K562 (cell line): ENCODE data around the gene GMIP. TPM values are rescaled to one million over a fixed set of nuclear protein-coding genes. Genes with fewer than 3 reads are reported as not detected.

ENCODE experiments used
- CCAR2 ChIP-seq: fragments of 200-400 bp; formaldehyde crosslinking; IDR thresholded peaks from 2 replicates; pipeline ENCODE4 v1.6.1; 2017; ENCODE audit warnings: mild to moderate bottlenecking, low read depth, low read length
- CREB1 ChIP-seq, 2 experiments: sonication (generic) in 1 of 2; formaldehyde crosslinking in 1 of 2; IDR thresholded peaks; 2 replicates each; pipeline versions ENCODE4 v1.6.1 to v1.8.0; 2012 to 2022; ENCODE audit warnings: inconsistent platforms in 1 of 2, mild to moderate bottlenecking in 1 of 2, missing genetic modification reagents in 1 of 2, moderate library complexity in 1 of 2
- POLR2AphosphoS5 ChIP-seq: IDR thresholded peaks from 2 replicates; pipeline ENCODE4 v1.6.1; 2011; ENCODE audit warnings: mild to moderate bottlenecking, low read depth, low read length, moderate library complexity; ENCODE audit not compliant: control insufficient read depth, insufficient read depth
- SMARCB1 ChIP-seq: IDR thresholded peaks from 2 replicates; pipeline ENCODE4 v1.6.1; 2011; ENCODE audit warnings: improper control_type of control experiment, low read depth; ENCODE audit not compliant: insufficient read length
- SP1 ChIP-seq: sonication (generic); formaldehyde crosslinking; IDR thresholded peaks from 2 replicates; pipeline ENCODE4 v1.8.1; 2022; ENCODE audit warnings: mild to moderate bottlenecking, missing genetic modification reagents
- TARDBP ChIP-seq: fragments of 450-650 bp; IDR thresholded peaks from 2 replicates; pipeline ENCODE4 v1.6.1; 2016
- ZFP30 ChIP-seq: fragments of 250-450 bp; sonication (Bioruptor Pico); IDR thresholded peaks from 2 replicates; pipeline ENCODE4 v1.8.0; 2022; ENCODE audit warnings: moderate library complexity, mild to moderate bottlenecking, inconsistent platforms, borderline replicate concordance
- ZNF444 ChIP-seq: fragments of 250-450 bp; sonication (Bioruptor Pico); IDR thresholded peaks from 2 replicates; pipeline ENCODE4 v1.4.0; 2020; ENCODE audit warnings: mild to moderate bottlenecking, moderate library complexity
- polyA plus RNA-seq, 8 experiments: library from polyadenylated mRNA; depleted of rRNA in 4 of 8; stranded (reverse) in 5 of 8; unstranded in 3 of 8; fragments of >200 nt; fragmentation: Nextera tagmentation in 2 of 8; fragmentation: Illumina TruSeq in 1 of 8; extraction: Ambion mirVana in 2 of 8; extraction: Trizol in 1 of 8; gene quantifications; 2 replicates each; pipeline versions ENCODE4 v1.2.1 to v1.2.3, GENCODE V29; 2011 to 2014; ENCODE audit warnings: inconsistent platforms in 1 of 8, missing spikeins in 1 of 8
- total RNA-seq, 7 experiments: library from RNA; depleted of rRNA in 6 of 7; stranded (reverse); fragments of >200 nt in 6 of 7; fragmentation: Illumina TruSeq in 2 of 7; extraction: Trizol in 2 of 7; gene quantifications; 2 replicates each; pipeline versions ENCODE4 v1.2.1 to v1.2.3, GENCODE V29; 2011 to 2021; ENCODE audit warnings: low replicate concordance in 1 of 7
- TF ChIP-seq, protein P1 (sequence below): sonication (generic); formaldehyde crosslinking; IDR thresholded peaks from 2 replicates; pipeline ENCODE4 v1.8.1; 2023; ENCODE audit warnings: mild to moderate bottlenecking, missing genetic modification reagents
- TF ChIP-seq, protein P2 (sequence below): fragments of 450-650 bp; formaldehyde crosslinking; conservative IDR thresholded peaks from 2 replicates; pipeline ENCODE4 v1.4.0; 2022; ENCODE audit warnings: mild to moderate bottlenecking, missing genetic modification characterization
- TF ChIP-seq, protein P3 (sequence below): fragments of 450-650 bp; IDR thresholded peaks from 2 replicates; pipeline ENCODE4 v1.6.1; 2018; ENCODE audit not compliant: partially characterized antibody
- TF ChIP-seq, protein P4 (sequence below): fragments of 200-800 bp; sonication (Bioruptor generic); IDR thresholded peaks from 2 replicates; pipeline ENCODE4 v1.6.1; 2017; ENCODE audit warnings: missing genetic modification characterization, missing compliant biosample characterization
- TF ChIP-seq, protein P5 (sequence below): fragments of 250-450 bp; sonication (Bioruptor Pico); IDR thresholded peaks from 2 replicates; pipeline ENCODE4 v1.8.0; 2021; ENCODE audit warnings: borderline replicate concordance, mild to moderate bottlenecking, moderate library complexity; ENCODE audit not compliant: poor library complexity, severe bottlenecking

The GMIP gene
- total and polyA plus RNA-seq, 9 of the 15 experiments (the other 6 are each of a cell fraction or from before 2014, with no cell fraction given), result 0.14 to 15.8 (median 3.2) TPM

DNA sequence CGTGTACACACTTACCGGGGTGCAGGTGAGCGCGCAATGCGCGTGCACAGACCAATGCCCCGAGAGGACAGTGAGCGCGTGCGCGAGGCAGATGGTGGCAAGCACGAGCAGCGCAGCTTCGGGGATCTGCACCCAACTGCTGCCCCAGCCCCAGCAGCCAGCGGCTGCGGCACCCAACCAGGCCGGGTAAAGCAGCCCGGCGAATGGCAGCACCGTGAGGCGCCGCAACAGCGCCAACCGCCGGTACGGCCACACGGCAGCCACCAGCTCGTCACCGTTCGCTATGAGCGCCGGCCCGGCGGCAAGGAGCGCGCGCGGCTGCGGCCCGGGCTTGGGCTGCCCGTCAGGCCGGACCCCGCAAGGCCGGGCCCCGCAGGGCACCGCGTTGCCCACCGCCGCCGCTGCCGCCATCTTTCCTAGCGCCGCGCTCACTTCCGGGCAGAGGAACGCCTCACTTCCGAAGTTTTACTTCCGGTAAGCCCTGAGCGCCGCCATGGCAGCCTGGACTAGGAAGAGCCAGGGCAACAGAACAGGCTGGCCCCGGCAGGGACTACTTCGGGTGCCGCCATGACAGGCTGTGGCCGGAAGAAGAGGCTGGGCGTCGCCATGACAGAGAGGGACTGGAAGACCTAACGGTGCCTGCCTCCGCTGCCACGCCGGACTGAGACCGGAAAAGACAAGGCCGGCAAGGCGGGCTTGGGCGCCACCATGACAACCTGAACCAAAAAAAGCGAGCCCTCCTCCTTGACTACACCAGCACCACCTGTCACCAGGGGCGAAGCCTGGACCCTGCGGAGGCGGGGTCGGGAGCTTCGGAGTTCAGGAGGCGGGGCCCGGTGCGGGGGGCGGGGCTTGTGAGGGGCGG, 20.0 kb upstream of the GMIP start, which contains the start of gene ATP13A1 (continued):
- TF ChIP-seq, protein P1, sequence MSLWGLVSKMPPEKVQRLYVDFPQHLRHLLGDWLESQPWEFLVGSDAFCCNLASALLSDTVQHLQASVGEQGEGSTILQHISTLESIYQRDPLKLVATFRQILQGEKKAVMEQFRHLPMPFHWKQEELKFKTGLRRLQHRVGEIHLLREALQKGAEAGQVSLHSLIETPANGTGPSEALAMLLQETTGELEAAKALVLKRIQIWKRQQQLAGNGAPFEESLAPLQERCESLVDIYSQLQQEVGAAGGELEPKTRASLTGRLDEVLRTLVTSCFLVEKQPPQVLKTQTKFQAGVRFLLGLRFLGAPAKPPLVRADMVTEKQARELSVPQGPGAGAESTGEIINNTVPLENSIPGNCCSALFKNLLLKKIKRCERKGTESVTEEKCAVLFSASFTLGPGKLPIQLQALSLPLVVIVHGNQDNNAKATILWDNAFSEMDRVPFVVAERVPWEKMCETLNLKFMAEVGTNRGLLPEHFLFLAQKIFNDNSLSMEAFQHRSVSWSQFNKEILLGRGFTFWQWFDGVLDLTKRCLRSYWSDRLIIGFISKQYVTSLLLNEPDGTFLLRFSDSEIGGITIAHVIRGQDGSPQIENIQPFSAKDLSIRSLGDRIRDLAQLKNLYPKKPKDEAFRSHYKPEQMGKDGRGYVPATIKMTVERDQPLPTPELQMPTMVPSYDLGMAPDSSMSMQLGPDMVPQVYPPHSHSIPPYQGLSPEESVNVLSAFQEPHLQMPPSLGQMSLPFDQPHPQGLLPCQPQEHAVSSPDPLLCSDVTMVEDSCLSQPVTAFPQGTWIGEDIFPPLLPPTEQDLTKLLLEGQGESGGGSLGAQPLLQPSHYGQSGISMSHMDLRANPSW (CRISPR knock-in tag), result peak; percentile 83
- TF ChIP-seq ZNF444 (no peak), ZFP30 (CRISPR knock-in tag) (no peak), SP1 (peak; percentile 76), POLR2AphosphoS5 (peak; percentile 72), CREB1 (IDR thresholded peaks at IDR 0.05) (no peak; the same call in 1 of the 2 replicates), CREB1 (CRISPR knock-in tag; IDR thresholded peaks at IDR 0.05) (0 out of 2 replicates have a peak, but pooled peaks have one; percentile 33), SMARCB1 (no peak), TARDBP (0 out of 2 replicates have a peak, but pooled peaks have one; percentile 27), CCAR2 (no peak)
- TF ChIP-seq, protein P2, sequence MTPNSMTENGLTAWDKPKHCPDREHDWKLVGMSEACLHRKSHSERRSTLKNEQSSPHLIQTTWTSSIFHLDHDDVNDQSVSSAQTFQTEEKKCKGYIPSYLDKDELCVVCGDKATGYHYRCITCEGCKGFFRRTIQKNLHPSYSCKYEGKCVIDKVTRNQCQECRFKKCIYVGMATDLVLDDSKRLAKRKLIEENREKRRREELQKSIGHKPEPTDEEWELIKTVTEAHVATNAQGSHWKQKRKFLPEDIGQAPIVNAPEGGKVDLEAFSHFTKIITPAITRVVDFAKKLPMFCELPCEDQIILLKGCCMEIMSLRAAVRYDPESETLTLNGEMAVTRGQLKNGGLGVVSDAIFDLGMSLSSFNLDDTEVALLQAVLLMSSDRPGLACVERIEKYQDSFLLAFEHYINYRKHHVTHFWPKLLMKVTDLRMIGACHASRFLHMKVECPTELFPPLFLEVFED (CRISPR knock-in tag), result peak; percentile 85; the same call in 1 of the 2 replicates
- TF ChIP-seq, protein P3, sequence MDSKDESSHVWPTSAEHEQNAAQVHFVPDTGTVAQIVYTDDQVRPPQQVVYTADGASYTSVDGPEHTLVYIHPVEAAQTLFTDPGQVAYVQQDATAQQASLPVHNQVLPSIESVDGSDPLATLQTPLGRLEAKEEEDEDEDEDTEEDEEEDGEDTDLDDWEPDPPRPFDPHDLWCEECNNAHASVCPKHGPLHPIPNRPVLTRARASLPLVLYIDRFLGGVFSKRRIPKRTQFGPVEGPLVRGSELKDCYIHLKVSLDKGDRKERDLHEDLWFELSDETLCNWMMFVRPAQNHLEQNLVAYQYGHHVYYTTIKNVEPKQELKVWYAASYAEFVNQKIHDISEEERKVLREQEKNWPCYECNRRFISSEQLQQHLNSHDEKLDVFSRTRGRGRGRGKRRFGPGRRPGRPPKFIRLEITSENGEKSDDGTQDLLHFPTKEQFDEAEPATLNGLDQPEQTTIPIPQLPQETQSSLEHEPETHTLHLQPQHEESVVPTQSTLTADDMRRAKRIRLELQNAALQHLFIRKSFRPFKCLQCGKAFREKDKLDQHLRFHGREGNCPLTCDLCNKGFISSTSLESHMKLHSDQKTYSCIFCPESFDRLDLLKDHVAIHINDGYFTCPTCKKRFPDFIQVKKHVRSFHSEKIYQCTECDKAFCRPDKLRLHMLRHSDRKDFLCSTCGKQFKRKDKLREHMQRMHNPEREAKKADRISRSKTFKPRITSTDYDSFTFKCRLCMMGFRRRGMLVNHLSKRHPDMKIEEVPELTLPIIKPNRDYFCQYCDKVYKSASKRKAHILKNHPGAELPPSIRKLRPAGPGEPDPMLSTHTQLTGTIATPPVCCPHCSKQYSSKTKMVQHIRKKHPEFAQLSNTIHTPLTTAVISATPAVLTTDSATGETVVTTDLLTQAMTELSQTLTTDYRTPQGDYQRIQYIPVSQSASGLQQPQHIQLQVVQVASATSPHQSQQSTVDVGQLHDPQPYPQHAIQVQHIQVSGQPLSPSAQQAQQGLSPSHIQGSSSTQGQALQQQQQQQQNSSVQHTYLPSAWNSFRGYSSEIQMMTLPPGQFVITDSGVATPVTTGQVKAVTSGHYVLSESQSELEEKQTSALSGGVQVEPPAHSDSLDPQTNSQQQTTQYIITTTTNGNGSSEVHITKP, result no peak
- TF ChIP-seq, protein P4, sequence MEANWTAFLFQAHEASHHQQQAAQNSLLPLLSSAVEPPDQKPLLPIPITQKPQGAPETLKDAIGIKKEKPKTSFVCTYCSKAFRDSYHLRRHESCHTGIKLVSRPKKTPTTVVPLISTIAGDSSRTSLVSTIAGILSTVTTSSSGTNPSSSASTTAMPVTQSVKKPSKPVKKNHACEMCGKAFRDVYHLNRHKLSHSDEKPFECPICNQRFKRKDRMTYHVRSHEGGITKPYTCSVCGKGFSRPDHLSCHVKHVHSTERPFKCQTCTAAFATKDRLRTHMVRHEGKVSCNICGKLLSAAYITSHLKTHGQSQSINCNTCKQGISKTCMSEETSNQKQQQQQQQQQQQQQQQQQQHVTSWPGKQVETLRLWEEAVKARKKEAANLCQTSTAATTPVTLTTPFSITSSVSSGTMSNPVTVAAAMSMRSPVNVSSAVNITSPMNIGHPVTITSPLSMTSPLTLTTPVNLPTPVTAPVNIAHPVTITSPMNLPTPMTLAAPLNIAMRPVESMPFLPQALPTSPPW (CRISPR knock-in tag), result peak; percentile 48; the same call in 1 of the 2 replicates
- TF ChIP-seq, protein P5, sequence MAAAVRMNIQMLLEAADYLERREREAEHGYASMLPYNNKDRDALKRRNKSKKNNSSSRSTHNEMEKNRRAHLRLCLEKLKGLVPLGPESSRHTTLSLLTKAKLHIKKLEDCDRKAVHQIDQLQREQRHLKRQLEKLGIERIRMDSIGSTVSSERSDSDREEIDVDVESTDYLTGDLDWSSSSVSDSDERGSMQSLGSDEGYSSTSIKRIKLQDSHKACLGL (CRISPR knock-in tag), result peak; percentile 31
